Esophagus muscularis mucosa (tissue), 4 donors: Measurements from ENCODE around the gene CCDC159. TPM values are rescaled to one million over a fixed set of nuclear protein-coding genes. Genes with fewer than 3 reads are reported as not detected.
"Not testable (repeated sequence)": the region's sequence is repeated elsewhere in the genome, so short reads cannot be mapped to it uniquely, and the experiment has no call there.

Source experiments
- DNase-seq: peaks from one replicate; pipeline ENCODE4 v3.0.0-alpha.2; 2017; ENCODE audit errors: extremely low spot score
- H3K27ac ChIP-seq, 4 donors: fragments of 200-600 bp; sonication (generic); replicated peaks in 1 of 4; 1 replicate in 3 of 4; 2 replicates in 1 of 4; pipeline ENCODE4 v1.5.1; 2016 to 2019; ENCODE audit warnings: mild to moderate bottlenecking in 1 of 4
- H3K27me3 ChIP-seq, 4 donors: fragments of 200-600 bp; sonication (generic); one replicate each; pipeline versions ENCODE4 v1.5.1 to v1.6.0; 2016 to 2019
- H3K36me3 ChIP-seq, 4 donors: fragments of 200-600 bp; sonication (generic); one replicate each; pipeline ENCODE4 v1.5.1; 2016 to 2019
- H3K4me1 ChIP-seq, 4 donors: fragments of 200-600 bp; sonication (generic); one replicate each; pipeline ENCODE4 v1.5.1; 2016 to 2019
- H3K4me3 ChIP-seq, 4 donors: fragments of 200-600 bp; sonication (generic); 1 replicate in 2 of 4; 2 replicates in 2 of 4; pipeline ENCODE4 v1.5.1; 2016 to 2019; ENCODE audit warnings: mild to moderate bottlenecking in 4 of 4, moderate library complexity in 1 of 4
- H3K9me3 ChIP-seq, 4 donors: fragments of 200-600 bp; sonication (generic); 1 replicate in 3 of 4; 2 replicates in 1 of 4; pipeline ENCODE4 v1.5.1; 2016 to 2019
- EP300 ChIP-seq: sonication (generic); formaldehyde crosslinking; IDR thresholded peaks from one replicate; pipeline ENCODE4 v1.6.1; 2017; ENCODE audit warnings: antibody characterized with exemption
- POLR2A ChIP-seq: fragments of 450-650 bp; IDR thresholded peaks from one replicate; pipeline ENCODE4 v1.6.1; 2017; ENCODE audit warnings: antibody characterized with exemption, moderate library complexity, mild to moderate bottlenecking, low read depth
- POLR2AphosphoS5 ChIP-seq, 2 donors: sonication (generic); formaldehyde crosslinking; IDR thresholded peaks; one replicate each; pipeline ENCODE4 v1.6.1; 2017; ENCODE audit warnings: antibody characterized with exemption in 2 of 2
- WGBS: methylation state at CpG from one replicate; pipeline ENCODE4 v1.1.5; 2018; 5-methylcytosine and 5-hydroxymethylcytosine counted together
- intact Hi-C: fragments of 100-400 bp; cut with DNase I; formaldehyde crosslinking; loops from one replicate; pipeline ENCODE4 v1.15.1; 2023
- total RNA-seq, 4 donors: library from RNA; depleted of rRNA; stranded (reverse); fragments of >200 nt; gene quantifications; one replicate each; pipeline versions ENCODE4 v1.1.0 to v1.2.1, GENCODE V29; 2016
- TF ChIP-seq, protein P1 (sequence below), 3 experiments: fragments of 200-600 bp in 2 of 3; fragments of 450-650 bp in 1 of 3; sonication (generic) in 2 of 3; IDR thresholded peaks; one replicate each; pipeline ENCODE4 v1.5.1; 2017 to 2019; ENCODE audit warnings: antibody characterized with exemption in 3 of 3, mild to moderate bottlenecking in 2 of 3, moderate library complexity in 1 of 3

CCDC159 gene
- total RNA-seq, 4 donors from 2014 or later = 8.3 to 17.6 (median 13.8) TPM

DNA sequence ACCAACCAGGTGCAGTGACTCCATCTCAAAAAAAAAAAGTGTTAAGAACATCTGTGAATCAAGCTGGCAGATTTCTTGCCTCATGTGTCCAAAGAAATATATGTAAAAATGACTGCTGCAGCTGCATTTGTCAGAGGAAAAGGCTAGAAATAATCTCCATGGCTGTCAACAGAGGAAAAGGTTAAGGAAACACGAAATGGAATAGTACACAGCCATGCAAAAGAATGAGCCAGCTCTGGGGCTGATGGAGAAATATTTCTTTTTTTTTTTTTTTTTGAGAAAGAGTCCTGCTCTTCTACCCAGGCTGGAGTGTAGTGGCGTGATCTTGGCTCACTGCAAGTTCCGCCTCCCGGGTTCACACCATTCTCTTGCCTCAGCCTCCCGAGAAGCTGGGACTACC, 13.5 kb upstream of the CCDC159 start:
- intact Hi-C loops = no loop called here

DNA sequence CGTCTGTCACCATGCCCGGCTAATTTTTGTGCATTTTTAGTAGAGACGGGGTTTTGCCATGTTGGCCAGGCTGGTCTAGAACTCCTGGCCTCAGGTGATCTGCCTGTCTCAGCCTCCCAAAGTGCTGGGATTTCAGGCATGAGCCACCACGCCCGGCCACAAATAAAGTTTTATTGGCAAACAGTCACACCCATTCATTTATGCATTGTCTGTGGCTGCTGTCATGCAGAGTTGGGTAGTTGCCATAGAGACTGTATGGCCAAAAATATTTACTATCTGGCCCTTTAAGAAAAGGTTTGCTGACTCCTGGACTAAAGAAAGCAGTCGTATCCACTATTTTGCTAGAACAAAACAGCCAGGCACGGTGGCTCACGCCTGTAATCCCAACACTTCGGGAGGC, 12.5 kb upstream of the CCDC159 start:
- intact Hi-C loops, H3K27me3 ChIP-seq, DNase-seq, H3K27ac ChIP-seq, H3K4me3 ChIP-seq, H3K9me3 ChIP-seq: not testable (repeated sequence)
- Histone ChIP-seq H3K4me1 (peaks cover 5 to 18% (median 12%) of the 10 kb centered on the region in 4 donors), H3K36me3 (peaks cover 34 to 86% (median 78%) of the 10 kb centered on the region in 4 donors)
- 83% methylated on average over 9 of the region's 9 CpGs for WGBS

More for the DNA sequence above, 13.5 kb upstream of the CCDC159 start:
- Histone ChIP-seq H3K4me1 (peaks cover 0 to 8% (median 1%) of the 10 kb centered on the region in 4 donors), H3K9me3 (no peaks in the 10 kb centered on the region), H3K27ac (no peak overlapping the region), H3K27me3 (no peaks in the 10 kb centered on the region), H3K36me3 (peaks cover 34 to 96% (median 88%) of the 10 kb centered on the region in 4 donors), H3K4me3 (no peak overlapping the region)
- TF ChIP-seq, protein P1, sequence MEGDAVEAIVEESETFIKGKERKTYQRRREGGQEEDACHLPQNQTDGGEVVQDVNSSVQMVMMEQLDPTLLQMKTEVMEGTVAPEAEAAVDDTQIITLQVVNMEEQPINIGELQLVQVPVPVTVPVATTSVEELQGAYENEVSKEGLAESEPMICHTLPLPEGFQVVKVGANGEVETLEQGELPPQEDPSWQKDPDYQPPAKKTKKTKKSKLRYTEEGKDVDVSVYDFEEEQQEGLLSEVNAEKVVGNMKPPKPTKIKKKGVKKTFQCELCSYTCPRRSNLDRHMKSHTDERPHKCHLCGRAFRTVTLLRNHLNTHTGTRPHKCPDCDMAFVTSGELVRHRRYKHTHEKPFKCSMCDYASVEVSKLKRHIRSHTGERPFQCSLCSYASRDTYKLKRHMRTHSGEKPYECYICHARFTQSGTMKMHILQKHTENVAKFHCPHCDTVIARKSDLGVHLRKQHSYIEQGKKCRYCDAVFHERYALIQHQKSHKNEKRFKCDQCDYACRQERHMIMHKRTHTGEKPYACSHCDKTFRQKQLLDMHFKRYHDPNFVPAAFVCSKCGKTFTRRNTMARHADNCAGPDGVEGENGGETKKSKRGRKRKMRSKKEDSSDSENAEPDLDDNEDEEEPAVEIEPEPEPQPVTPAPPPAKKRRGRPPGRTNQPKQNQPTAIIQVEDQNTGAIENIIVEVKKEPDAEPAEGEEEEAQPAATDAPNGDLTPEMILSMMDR (IDR thresholded peaks at IDR 0.05) = no peak
- TF ChIP-seq EP300 (no peak), POLR2A (no peak), POLR2AphosphoS5 (IDR thresholded peaks at IDR 0.05) (no peak)
- DNase-seq = no peak
- WGBS = 91% methylated on average over 5 of the region's 5 CpGs

DNA sequence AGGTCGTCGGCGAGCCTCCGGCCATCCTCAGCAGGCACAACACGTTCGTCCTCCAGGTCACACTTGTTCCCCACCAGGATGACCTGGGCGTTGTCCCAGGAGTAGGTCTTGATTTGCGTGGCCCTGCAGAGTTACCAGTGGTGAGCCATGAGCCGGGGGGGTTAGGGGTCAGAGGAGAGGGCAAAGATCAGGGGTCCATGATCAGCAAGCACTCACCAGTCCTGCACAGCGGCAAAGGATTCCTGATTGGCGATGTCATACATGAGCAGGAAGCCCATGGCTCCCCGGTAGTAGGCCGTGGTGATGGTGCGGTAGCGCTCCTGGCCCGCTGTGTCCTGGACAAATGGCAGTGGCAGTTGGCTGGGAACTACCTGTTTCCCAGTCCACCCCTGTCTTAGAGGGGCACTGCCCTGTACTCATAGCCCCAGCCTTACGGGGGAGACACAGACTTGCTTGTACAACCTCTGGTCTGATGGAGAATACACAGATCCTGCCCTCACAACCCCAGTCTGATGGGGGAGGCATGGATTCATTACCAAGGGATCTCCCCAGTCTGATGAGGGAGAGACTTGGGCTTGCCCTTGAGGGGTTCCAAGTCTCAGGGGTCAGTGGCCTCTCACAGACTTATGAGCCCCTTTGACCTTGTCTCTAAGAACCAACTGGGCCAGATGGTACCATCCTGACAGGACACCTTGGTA, 10.7 kb upstream of the CCDC159 start:
- no peaks in the 10 kb centered on the region for H3K9me3 ChIP-seq
- peaks cover 34 to 69% (median 61%) of the 10 kb centered on the region in 4 donors for H3K36me3 ChIP-seq
- no peaks in the 10 kb centered on the region for H3K27me3 ChIP-seq
- H3K27ac ChIP-seq = no peak overlapping the region
- no peak overlapping the region for H3K4me3 ChIP-seq
- intact Hi-C loops = no loop called here
- WGBS = 94% methylated on average over 9 of the region's 17 CpGs
- TF ChIP-seq, protein P1 (IDR thresholded peaks at IDR 0.05) = no peak
- TF ChIP-seq POLR2A = no peak
- no peak for TF ChIP-seq POLR2AphosphoS5 (IDR thresholded peaks at IDR 0.05)
- no peak for TF ChIP-seq EP300
- H3K4me1 ChIP-seq = peaks cover 16 to 31% (median 22%) of the 10 kb centered on the region in 4 donors
- DNase-seq = no peak

DNA sequence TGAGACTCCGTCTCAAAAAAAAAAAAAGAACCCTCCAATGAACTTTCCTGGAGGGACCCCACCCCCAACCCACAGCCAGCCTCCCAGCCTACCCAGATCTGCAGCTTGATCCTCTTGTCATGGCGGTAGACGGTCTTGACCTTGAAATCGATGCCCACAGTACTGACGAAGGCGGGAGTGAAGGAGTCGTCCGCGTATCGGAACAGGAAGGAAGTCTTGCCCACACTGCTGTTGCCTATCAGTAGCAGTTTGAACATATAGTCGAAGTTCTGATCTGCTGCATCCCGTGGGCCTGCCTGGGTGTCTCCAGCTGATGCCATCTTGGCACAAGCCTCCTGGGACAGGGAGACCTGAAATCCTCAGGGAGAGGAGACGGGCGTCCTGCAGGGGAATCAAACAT, 9.2 kb upstream of the CCDC159 start:
- Histone ChIP-seq H3K4me1 (peaks cover 16 to 31% (median 22%) of the 10 kb centered on the region in 4 donors), H3K27me3 (no peaks in the 10 kb centered on the region), H3K27ac (no peak overlapping the region), H3K4me3 (no peak overlapping the region), H3K9me3 (no peaks in the 10 kb centered on the region), H3K36me3 (peaks cover 34 to 61% (median 60%) of the 10 kb centered on the region in 4 donors)
- 70% methylated on average over 14 of the region's 14 CpGs for WGBS
- intact Hi-C loops = no loop called here
- DNase-seq = no peak
- TF ChIP-seq EP300 = no peak
- TF ChIP-seq POLR2AphosphoS5 (IDR thresholded peaks at IDR 0.05) = no peak
- no peak for TF ChIP-seq POLR2A
- TF ChIP-seq, protein P1 (IDR thresholded peaks at IDR 0.05) = no peak

DNA sequence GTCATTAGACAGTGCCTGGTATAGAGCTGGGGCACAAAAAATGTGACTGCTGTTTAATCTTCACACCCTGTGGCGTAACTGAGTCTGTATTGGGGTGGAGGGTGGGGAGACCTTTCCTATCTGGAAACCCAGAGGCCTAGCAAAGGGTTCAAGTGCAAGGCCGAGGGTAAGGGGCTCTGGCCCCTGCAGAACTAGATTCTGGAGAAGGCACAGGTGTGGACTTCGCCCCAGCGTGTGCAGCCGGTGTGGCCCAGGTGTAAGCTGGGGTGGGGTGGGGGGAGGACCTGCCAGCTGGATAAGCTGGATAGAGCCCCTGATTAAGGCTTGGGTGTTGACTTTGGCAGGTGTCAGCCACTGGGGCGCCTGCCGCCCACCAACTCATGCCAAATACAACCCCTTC, 8.2 kb upstream of the CCDC159 start:
- Histone ChIP-seq H3K36me3 (peaks cover 29 to 61% (median 60%) of the 10 kb centered on the region in 4 donors), H3K9me3 (no peaks in the 10 kb centered on the region), H3K27me3 (no peaks in the 10 kb centered on the region), H3K4me3 (peak overlapping the region in 3 of 4 donors; percentile 86 to 97 (median 92)), H3K27ac (peak overlapping the region; percentile 76 to 94 (median 88)), H3K4me1 (peaks cover 16 to 38% (median 27%) of the 10 kb centered on the region in 4 donors)
- 87% methylated on average over 7 of the region's 7 CpGs for WGBS
- TF ChIP-seq POLR2AphosphoS5 (IDR thresholded peaks at IDR 0.05) (no peak), EP300 (no peak), POLR2A (no peak)
- TF ChIP-seq, protein P1 (IDR thresholded peaks at IDR 0.05) = no peak
- no peak for DNase-seq
- intact Hi-C loops = no loop called here
